Cardiac fibroblast (primary cell): ENCODE data around the gene GLT8D1.

ENCODE experiments used
- DNase-seq, 2 donors: peaks; one replicate each; pipeline versions ENCODE4 v3.0.0 to v3.0.0-alpha.2; 2010; ENCODE audit warnings: low read depth in 2 of 2
- H3K4me3 ChIP-seq, 2 donors: replicated peaks in 1 of 2; 1 replicate in 1 of 2; 2 replicates in 1 of 2; pipeline ENCODE4 v1.5.1; 2011; ENCODE audit warnings: low read depth in 2 of 2, low read length in 2 of 2, mild to moderate bottlenecking in 2 of 2, moderate library complexity in 1 of 2
- TF ChIP-seq, protein P1 (sequence below): IDR thresholded peaks from one replicate; pipeline ENCODE4 v1.5.1; 2011; ENCODE audit warnings: low read depth, mild to moderate bottlenecking, low read length, inconsistent platforms

GLT8D1 gene

DNA sequence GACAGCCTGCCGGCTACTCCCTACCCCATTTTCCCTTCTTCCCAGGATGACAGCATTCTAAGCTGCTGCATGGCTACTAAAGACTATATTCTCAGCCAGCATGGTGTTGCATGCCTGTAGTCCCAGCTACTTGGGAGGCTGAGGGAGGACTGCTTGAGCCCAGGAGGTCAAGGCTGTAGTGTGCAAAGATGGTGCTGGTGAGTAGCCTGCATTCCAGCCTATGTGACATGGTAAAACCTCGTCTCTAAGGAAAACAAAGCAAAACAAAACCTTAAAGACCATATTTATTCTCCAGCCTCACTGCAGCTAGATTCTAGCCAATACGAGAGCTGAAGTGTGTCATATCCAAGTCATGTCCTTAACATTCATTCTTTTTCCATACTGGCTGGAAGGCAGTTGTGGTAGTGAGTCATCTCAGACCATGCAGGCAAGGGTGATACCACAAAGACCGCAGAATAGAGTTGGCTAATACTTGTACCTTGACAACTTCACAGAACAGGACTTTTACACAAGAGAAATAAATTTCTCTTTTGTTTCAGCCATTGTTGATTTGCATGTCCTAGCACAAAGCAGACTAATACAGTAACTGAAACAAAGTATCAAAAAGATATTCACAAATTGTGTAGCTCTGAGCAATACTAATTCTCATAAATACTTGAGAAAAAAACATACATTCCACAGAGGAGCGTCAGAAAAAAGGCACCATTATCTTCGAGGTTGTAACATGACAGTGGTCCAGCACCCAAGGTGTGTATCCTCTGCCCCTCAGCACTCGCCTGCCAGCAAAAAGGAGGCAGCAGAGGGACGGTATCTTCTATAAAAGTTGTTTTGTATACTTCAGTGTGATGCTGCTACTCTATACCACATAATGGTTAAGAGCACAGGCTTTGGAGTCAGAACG, 34.7 kb downstream of the GLT8D1 start:
- TF ChIP-seq, protein P1, sequence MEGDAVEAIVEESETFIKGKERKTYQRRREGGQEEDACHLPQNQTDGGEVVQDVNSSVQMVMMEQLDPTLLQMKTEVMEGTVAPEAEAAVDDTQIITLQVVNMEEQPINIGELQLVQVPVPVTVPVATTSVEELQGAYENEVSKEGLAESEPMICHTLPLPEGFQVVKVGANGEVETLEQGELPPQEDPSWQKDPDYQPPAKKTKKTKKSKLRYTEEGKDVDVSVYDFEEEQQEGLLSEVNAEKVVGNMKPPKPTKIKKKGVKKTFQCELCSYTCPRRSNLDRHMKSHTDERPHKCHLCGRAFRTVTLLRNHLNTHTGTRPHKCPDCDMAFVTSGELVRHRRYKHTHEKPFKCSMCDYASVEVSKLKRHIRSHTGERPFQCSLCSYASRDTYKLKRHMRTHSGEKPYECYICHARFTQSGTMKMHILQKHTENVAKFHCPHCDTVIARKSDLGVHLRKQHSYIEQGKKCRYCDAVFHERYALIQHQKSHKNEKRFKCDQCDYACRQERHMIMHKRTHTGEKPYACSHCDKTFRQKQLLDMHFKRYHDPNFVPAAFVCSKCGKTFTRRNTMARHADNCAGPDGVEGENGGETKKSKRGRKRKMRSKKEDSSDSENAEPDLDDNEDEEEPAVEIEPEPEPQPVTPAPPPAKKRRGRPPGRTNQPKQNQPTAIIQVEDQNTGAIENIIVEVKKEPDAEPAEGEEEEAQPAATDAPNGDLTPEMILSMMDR: no peak
- DNase-seq: peak; percentile 98 to 100
- H3K4me3 ChIP-seq: no peak overlapping the region

DNA sequence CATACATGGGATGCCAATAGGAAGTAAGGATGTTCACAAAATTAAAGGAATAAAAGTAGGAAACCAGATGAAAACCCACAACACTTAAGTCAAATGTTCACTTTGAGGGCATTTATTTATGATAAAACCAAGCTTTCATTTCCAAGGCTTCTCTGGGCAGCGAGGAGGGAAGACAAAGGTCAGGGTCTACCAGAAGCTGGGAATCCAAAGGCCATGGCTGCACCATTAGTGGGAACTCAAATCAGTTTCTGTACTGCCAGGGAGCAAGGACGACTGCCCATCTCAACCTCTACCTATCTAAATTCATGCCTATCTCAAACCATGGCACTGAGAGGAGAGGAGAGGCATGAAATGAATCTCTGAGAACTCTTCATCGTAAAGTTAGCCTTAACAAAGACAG, 42.5 kb downstream of the GLT8D1 start:
- TF ChIP-seq, protein P1: no peak
- H3K4me3 ChIP-seq: no peak overlapping the region
- no peak for DNase-seq

DNA sequence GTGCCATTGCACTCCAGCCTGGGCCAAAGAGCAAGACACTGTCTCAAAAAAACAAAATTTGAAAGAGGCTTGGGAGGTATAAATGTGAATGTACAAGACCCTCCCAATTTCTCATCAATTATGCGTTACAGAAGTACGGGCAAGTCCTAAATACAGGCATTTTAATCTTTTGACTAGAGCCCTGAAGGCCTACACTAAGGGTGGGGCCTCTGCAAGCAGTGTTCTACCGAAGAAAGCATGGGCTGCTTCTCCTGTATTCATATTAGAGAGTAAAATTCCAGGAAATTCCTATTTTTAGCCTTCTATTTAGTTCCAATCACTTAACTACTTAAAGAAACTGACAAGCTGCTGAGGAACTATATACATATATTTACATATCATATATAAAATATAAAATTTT, 45.5 kb downstream of the GLT8D1 start:
- H3K4me3 ChIP-seq: no peak overlapping the region
- no peak for DNase-seq
- TF ChIP-seq, protein P1: no peak

DNA sequence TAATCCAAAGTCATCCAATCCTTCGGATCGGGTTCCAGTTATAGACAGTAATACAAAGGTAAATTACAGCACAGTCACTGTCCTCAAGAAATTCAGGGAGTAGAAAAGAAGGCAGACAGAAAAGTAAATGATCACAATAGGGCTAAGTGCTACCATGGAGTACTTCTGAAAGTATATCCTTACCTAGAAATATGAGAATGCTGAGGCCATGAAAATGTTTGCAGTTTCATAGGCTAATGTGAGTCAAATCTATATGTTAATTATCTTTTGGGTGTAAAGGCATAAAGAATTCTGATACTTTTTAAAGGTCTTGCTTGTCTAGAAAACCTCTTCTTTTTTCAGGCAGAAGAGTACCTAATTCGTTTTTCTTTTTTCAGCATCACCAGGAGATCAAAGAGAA, 49.7 kb downstream of the GLT8D1 start:
- H3K4me3 ChIP-seq: no peak overlapping the region
- TF ChIP-seq, protein P1: no peak
- no peak for DNase-seq

DNA sequence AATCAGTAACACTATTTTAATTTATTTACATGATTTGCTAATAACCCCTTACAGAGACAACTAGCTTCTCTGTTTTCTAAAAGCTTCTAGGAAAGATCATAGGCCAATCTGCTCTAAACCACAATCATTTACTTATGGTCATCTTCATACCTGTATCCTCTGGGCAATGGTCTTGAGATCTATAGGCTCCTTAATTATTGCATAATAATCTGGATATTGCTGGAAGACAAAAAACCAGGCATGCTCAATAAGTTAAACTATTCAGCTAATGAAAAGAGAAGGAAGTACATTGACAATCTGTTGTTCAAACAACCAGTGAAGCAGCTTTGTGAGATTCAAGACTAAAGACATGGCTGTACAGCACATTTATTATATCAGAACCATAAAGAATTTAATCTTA, 54.0 kb downstream of the GLT8D1 start:
- TF ChIP-seq, protein P1: no peak
- H3K4me3 ChIP-seq: no peak overlapping the region
- no peak for DNase-seq

DNA sequence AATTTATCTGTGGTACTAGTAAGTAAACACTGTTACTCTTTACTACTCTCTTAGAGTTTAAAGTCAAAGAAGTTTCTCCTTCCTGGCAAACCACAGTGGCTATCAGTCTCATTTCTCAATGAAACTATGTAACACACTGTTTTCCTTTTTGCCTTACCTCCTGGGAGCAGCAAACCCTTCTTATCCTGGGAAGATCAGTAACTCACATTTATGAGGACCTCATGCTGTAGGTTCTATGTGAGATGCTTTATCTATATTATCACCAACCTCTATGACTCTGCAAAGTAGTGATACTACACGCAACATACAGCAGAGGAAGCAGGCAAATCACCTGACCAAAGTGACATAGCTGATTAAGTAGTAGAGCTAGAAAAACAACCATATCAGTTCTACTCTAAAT, 55.2 kb downstream of the GLT8D1 start:
- H3K4me3 ChIP-seq: no peak overlapping the region
- TF ChIP-seq, protein P1: no peak
- DNase-seq: no peak
